ENCODE results near the gene MCFD2. TPM values are rescaled to one million over a fixed set of nuclear protein-coding genes. Genes with fewer than 3 reads are reported as not detected.

Gene MCFD2
- total and polyA plus RNA-seq, 9 donors: 35.7 to 49.7 (median 43.9) TPM

DNA sequence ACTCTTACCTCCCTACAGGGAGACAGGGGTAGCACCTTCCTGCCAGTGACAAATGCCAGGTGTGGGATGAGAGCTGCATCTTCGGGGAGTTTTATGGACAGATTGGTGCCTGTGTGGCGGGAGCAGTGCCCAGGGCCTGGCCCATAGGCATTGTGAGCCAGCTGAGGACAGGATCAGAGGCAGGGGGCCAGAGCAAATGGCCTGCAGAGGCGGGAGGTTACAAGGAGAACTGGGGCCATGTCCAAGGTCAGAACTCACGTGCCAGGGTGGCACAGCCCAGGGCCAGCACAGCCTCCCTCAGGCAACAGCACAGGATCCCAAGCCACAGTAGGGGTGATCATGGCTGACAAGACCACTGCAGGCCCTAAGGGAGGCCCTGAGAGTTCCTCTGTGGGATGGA lies 40.2 kb upstream of the MCFD2 start:
- no peak for DNase-seq
- no peak overlapping the region for H3K27ac ChIP-seq (ENCODE audit: low read length)
- H3K9me3 ChIP-seq (replicated peaks; ENCODE audit: control insufficient read depth, low read depth, low read length): no peaks in the 10 kb centered on the region
- H3K4me3 ChIP-seq (ENCODE audit: low read length): no peak overlapping the region
- H3K36me3 ChIP-seq (ENCODE audit: control insufficient read depth, insufficient read depth, low read length): peaks cover 70% of the 10 kb centered on the region
- WGBS (ENCODE audit: insufficient coverage): 83% methylated on average over 2 of the region's 4 CpGs
- no peaks in the 10 kb centered on the region for H3K27me3 ChIP-seq (ENCODE audit: control insufficient read depth, insufficient read depth, low read length)
- H3K4me1 ChIP-seq (ENCODE audit: control insufficient read depth, insufficient read depth, low read length): peaks cover 5% of the 10 kb centered on the region

DNA sequence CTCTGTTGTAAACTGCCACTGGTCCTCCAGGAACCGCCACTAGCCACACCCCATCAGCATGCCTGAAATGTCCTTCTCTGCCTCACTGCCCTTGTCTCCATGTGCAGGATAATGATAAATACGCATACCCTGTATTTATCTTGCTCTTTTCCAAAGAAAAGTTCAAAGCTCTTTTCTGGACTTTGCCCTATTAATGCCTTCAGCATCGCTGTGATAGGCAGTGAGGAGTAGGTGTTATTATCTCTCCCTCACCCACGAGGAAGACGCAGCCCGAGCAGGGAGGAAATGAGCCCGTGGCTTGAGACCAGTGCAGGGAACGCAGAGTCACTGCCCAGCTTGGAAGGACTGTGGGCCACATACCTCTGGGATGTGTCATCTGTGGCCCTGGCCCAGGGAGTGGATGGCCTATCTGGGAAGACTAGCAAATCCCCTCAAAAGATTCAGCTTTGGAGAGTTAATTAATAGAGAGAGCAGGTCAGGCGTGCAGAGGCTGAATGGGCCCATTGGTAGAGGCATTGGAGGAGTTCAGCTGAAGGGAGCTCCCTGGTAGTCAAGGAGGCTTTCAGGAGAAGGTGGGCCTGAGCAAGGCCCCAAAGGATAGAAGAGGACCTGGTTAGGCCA lies 39.5 kb upstream of the MCFD2 start:
- Histone ChIP-seq H3K36me3 (ENCODE audit: control insufficient read depth, insufficient read depth, low read length) (peaks cover 69% of the 10 kb centered on the region), H3K27me3 (ENCODE audit: control insufficient read depth, insufficient read depth, low read length) (no peaks in the 10 kb centered on the region), H3K4me3 (ENCODE audit: low read length) (no peak overlapping the region), H3K9me3 (replicated peaks; ENCODE audit: control insufficient read depth, low read depth, low read length) (no peaks in the 10 kb centered on the region), H3K27ac (ENCODE audit: low read length) (no peak overlapping the region), H3K4me1 (ENCODE audit: control insufficient read depth, insufficient read depth, low read length) (peaks cover 10% of the 10 kb centered on the region)
- peak; percentile 57 for DNase-seq
- 93% methylated on average over 2 of the region's 9 CpGs for WGBS (ENCODE audit: insufficient coverage)

DNA sequence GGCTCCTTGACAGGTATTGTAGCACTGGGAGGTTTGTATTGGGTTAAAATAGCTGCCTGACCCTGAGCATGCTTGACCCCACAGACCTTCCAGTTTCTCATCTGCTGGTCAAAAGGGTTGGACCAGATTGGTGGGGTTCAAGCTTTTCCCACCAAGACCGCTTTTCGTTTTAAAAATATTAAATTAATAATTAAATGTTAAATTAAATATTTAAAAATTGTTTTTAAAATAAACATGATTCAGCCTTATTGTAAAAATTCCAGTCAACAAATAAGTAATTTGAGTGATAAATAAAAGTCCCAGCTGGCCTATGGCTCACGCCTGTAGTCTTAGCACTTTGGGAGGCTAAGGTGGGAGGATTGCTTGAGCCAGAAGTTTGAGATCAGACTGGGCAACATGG lies 36.6 kb upstream of the MCFD2 start:
- Histone ChIP-seq H3K4me1 (ENCODE audit: control insufficient read depth, insufficient read depth, low read length) (peaks cover 10% of the 10 kb centered on the region), H3K36me3 (ENCODE audit: control insufficient read depth, insufficient read depth, low read length) (peaks cover 41% of the 10 kb centered on the region), H3K9me3 (replicated peaks; ENCODE audit: control insufficient read depth, low read depth, low read length) (no peaks in the 10 kb centered on the region), H3K27ac (ENCODE audit: low read length) (no peak overlapping the region), H3K4me3 (ENCODE audit: low read length) (no peak overlapping the region), H3K27me3 (ENCODE audit: control insufficient read depth, insufficient read depth, low read length) (no peaks in the 10 kb centered on the region)
- no peak for DNase-seq
- no CpG with 5 or more reads among the region's 3 CpGs for WGBS (ENCODE audit: insufficient coverage)

DNA sequence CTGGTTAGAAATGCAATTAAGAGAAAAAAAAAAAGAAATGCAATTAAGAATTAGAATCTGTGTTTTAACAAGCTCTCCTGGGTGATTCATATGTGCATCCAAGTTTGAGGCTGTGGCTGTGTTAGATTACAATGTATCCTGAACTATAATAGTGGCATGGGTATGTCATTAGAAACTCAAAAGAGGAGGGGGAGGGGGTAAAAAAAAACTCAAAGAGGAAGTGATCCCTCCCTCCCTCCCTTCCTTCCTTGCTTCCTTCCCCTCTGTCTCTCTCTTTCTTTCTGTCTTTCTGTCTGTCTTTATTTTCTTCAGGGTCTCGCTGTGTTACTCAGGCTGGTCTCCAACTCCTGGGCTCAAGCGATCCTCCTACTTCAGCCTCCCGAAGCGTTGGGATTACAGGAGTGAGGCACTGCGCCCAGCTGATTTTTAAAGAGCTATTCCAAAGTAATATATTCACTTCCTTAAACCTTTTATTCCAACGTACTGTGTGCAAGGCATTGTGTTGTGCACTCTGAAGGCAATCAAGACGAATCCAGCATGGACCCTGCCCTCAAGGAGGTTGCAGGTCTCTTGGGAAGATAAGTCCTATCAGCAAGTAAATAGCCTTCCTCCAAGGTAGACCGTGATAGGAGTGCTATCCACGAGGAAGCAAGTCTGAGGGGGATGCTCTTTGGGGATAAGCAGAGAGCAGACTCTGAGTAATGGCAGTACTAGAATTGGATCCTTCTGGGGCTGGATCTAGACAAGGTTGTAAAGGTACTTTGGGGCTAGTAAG lies 35.9 kb upstream of the MCFD2 start:
- no peaks in the 10 kb centered on the region for H3K27me3 ChIP-seq (ENCODE audit: control insufficient read depth, insufficient read depth, low read length)
- H3K4me3 ChIP-seq (ENCODE audit: low read length): no peak overlapping the region
- DNase-seq: no peak
- no peak overlapping the region for H3K27ac ChIP-seq (ENCODE audit: low read length)
- peaks cover 37% of the 10 kb centered on the region for H3K36me3 ChIP-seq (ENCODE audit: control insufficient read depth, insufficient read depth, low read length)
- H3K9me3 ChIP-seq (replicated peaks; ENCODE audit: control insufficient read depth, low read depth, low read length): no peaks in the 10 kb centered on the region
- peaks cover 10% of the 10 kb centered on the region for H3K4me1 ChIP-seq (ENCODE audit: control insufficient read depth, insufficient read depth, low read length)
- 82% methylated on average over 7 of the region's 9 CpGs for WGBS (ENCODE audit: insufficient coverage)

DNA sequence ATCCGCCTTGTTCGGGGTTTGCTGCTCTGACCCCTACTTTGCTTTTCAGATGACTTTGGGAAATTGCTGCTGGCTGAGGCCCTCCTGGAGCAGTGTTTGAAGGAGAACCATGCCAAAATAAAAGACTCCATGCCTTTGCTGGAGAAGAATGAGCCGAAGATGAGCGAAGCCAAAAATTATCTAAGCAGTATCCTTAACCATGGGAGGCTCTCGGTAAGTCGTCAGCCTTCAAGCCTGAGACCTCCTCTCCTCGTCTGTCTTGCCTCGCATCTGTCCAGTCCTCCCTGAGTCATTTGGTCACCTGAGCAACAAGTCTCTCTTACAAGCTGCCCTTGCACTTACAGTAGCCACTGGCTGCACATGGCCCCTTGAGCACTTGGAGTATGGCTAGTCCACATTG lies 34.7 kb upstream of the MCFD2 start:
- H3K36me3 ChIP-seq (ENCODE audit: control insufficient read depth, insufficient read depth, low read length): peaks cover 31% of the 10 kb centered on the region
- H3K4me3 ChIP-seq (ENCODE audit: low read length): no peak overlapping the region
- H3K27ac ChIP-seq (ENCODE audit: low read length): no peak overlapping the region
- 42% methylated on average over 6 of the region's 8 CpGs for WGBS (ENCODE audit: insufficient coverage)
- no peaks in the 10 kb centered on the region for H3K9me3 ChIP-seq (replicated peaks; ENCODE audit: control insufficient read depth, low read depth, low read length)
- no peaks in the 10 kb centered on the region for H3K27me3 ChIP-seq (ENCODE audit: control insufficient read depth, insufficient read depth, low read length)
- DNase-seq: peak; percentile 46
- peaks cover 9% of the 10 kb centered on the region for H3K4me1 ChIP-seq (ENCODE audit: control insufficient read depth, insufficient read depth, low read length)

DNA sequence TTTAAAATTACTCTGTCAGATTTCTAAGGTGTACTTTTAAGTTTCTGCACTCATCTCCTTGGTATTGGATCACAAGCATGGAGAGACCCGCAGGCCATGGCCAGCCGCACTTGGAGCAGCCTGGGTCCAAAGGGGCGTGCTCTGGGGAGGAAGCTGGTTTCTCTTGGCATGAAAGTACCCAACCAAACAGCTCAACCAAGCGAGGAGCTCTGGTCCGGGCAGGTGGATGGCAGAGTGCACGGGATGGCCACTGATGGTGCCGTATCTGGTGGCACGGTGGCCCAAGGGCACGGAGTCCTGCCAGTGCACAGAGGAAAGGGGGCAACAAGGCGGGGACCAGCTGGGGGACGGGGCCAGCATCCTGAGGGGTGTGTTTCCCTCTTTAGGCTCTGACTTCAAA lies 32.2 kb upstream of the MCFD2 start:
- 78% methylated on average over 8 of the region's 11 CpGs for WGBS (ENCODE audit: insufficient coverage)
- DNase-seq: no peak
- H3K27ac ChIP-seq (ENCODE audit: low read length): no peak overlapping the region

DNA sequence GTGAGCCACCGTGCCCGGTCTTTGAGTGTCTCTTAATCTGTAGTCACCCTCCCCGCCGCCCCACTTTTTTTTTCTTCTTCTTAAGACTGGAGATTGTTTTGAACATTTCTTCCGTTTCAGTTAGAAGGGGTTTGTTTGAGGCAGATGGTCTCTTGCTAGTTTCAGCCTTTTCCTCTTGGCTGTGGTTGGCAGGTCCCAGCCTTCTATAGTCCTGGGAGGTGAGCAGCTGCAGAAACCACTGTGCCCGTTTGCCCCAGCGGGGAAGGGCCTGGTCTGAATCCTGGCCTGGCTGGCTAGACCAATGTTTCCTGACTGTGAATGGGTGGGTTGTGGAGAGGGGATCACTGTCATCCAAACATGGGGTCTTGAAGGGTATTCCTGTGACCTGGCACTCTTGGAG lies 30.1 kb upstream of the MCFD2 start:
- Histone ChIP-seq H3K4me1 (ENCODE audit: control insufficient read depth, insufficient read depth, low read length) (peaks cover 21% of the 10 kb centered on the region), H3K4me3 (ENCODE audit: low read length) (no peak overlapping the region), H3K27me3 (ENCODE audit: control insufficient read depth, insufficient read depth, low read length) (no peaks in the 10 kb centered on the region), H3K27ac (ENCODE audit: low read length) (no peak overlapping the region), H3K9me3 (replicated peaks; ENCODE audit: control insufficient read depth, low read depth, low read length) (no peaks in the 10 kb centered on the region), H3K36me3 (ENCODE audit: control insufficient read depth, insufficient read depth, low read length) (peaks cover 10% of the 10 kb centered on the region)
- 68% methylated on average over 2 of the region's 7 CpGs for whole genome bisulfite sequencing (ENCODE audit: insufficient coverage)
- DNase-seq: no peak

More for the DNA sequence above, 32.2 kb upstream of the MCFD2 start:
- H3K36me3 ChIP-seq (ENCODE audit: control insufficient read depth, insufficient read depth, low read length): peaks cover 25% of the 10 kb centered on the region
- H3K27me3 ChIP-seq (ENCODE audit: control insufficient read depth, insufficient read depth, low read length): no peaks in the 10 kb centered on the region
- no peak overlapping the region for H3K4me3 ChIP-seq (ENCODE audit: low read length)
- peaks cover 7% of the 10 kb centered on the region for H3K4me1 ChIP-seq (ENCODE audit: control insufficient read depth, insufficient read depth, low read length)
- no peaks in the 10 kb centered on the region for H3K9me3 ChIP-seq (replicated peaks; ENCODE audit: control insufficient read depth, low read depth, low read length)

DNA sequence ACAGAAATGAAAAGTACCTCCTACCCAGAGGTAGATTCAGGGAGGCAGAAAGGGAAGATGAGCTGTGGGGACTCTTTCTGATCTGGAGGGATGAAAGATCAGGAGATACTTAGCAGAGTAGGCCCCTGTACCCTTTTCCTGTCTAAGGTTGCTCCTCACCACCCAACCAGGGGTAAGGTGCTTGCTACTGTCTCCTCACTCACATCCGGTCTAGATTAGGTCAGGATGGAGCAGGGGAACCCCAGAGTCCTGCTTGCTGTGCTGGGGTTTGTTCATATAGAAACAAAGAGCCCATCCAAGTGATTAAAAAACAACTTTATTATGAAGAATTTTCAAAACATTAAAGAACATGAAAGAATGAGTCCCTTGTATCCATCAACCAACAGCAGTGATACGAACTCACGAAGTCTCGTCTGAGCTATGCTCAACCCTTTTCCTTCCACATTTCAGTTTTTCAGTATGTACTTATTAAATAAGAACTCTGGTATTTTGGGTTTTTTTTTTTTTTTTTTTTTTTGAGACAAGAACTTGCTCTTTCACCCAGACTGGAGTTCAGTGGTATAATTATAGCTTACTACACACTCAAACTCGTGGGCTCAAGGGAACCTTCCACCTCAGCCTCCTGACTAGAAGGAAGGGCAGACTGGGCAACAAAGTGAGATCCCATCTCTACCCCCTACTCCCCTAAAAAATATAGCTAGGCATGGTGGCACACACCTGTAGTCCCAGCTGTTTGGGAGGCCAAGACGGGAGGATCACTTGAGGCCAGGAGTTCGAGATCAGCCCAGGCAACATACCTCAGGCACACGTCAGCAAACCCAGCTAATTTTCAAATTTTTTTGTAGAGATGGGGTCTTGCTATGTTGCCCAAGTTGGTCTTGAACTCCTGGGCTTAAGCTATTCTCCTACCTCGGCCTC lies 28.5 kb upstream of the MCFD2 start:
- no peaks in the 10 kb centered on the region for H3K9me3 ChIP-seq (replicated peaks; ENCODE audit: control insufficient read depth, low read depth, low read length)
- no peaks in the 10 kb centered on the region for H3K27me3 ChIP-seq (ENCODE audit: control insufficient read depth, insufficient read depth, low read length)
- no peak overlapping the region for H3K27ac ChIP-seq (ENCODE audit: low read length)
- peaks cover 26% of the 10 kb centered on the region for H3K4me1 ChIP-seq (ENCODE audit: control insufficient read depth, insufficient read depth, low read length)
- no peak for DNase-seq
- WGBS (ENCODE audit: insufficient coverage): 57% methylated on average over 1 of the region's 9 CpGs
- peaks cover 5% of the 10 kb centered on the region for H3K36me3 ChIP-seq (ENCODE audit: control insufficient read depth, insufficient read depth, low read length)
- no peak overlapping the region for H3K4me3 ChIP-seq (ENCODE audit: low read length)

DNA sequence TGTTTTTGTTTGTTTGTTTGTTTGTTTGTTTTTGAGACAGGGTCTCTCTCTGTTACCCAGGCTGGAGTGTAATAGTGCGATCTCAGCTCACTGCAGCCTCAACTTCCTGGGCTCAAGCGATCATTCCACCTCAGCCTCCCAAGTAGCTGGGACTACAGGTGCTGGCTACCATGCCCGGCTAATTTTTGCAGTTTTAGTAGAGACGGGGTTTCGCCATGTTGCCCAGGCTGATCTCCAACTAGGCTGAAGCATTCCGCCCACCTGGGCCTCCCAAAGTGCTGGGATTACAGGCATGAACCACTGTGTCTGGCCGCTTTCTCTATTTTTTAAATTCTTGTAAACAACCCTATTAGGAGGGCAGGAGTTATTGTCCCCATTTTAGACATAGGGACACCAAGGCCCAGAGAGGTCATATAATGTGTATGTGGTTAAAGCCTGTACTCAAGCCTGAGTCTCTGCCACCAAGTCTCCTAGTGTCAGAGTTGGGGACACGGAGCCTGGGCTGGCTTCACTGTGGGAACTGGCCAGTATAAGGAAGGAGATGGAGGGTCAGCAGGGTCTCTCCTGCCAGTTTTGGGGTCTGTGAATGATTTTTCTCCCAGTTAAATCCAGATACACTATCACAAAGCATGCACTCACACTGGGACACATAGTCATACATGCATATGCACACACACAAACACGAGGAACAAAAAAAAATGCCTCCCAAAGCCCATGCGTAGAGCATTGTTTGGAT lies 27.5 kb upstream of the MCFD2 start:
- WGBS (ENCODE audit: insufficient coverage): no CpG with 5 or more reads among the region's 10 CpGs
- no peaks in the 10 kb centered on the region for H3K27me3 ChIP-seq (ENCODE audit: control insufficient read depth, insufficient read depth, low read length)
- H3K4me3 ChIP-seq (ENCODE audit: low read length): no peak overlapping the region
- H3K4me1 ChIP-seq (ENCODE audit: control insufficient read depth, insufficient read depth, low read length): peaks cover 26% of the 10 kb centered on the region
- DNase-seq: no peak
- H3K36me3 ChIP-seq (ENCODE audit: control insufficient read depth, insufficient read depth, low read length): peaks cover 5% of the 10 kb centered on the region
- no peaks in the 10 kb centered on the region for H3K9me3 ChIP-seq (replicated peaks; ENCODE audit: control insufficient read depth, low read depth, low read length)
- H3K27ac ChIP-seq (ENCODE audit: low read length): no peak overlapping the region
